GM12892 (cell line): ENCODE data around the gene GALNT12.

Experiments
- POLR2A ChIP-seq: IDR thresholded peaks from 2 replicates; pipeline ENCODE4 v1.6.1; 2011; ENCODE audit warnings: low read depth, low read length, control low read depth
- TAF1 ChIP-seq: IDR thresholded peaks from 2 replicates; pipeline ENCODE4 v1.6.1; 2011; ENCODE audit warnings: low read depth, mild to moderate bottlenecking, control low read depth, low read length, borderline replicate concordance

DNA sequence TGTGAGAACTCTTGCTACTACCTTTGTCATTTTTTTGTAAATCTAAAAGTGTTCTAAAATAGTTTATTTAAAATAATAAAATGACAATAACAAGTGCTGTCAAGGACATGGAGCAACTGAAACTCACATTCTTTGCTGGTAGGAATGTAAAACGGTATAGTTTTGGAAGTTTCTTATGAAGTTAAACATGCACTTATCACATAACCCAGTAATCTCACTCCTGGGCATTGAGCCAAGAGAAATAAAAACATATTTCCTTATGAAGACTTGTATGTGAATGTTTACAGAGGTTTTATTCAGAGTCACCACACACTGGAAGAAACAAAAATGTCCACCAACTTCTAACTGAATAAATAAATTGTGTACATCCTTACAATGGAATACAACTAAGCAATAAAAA lies 90.3 kb downstream of the GALNT12 start:
- no peak for TF ChIP-seq POLR2A
- TF ChIP-seq TAF1 = no peak
